NCI-H2196 treated with DMSO at 0.1 percent for 48 hours (cell line): ENCODE results near the gene PRR13.
"Not testable (repeated sequence)": the region's sequence is repeated elsewhere in the genome, so short reads cannot be mapped to it uniquely, and the experiment has no call there.

ENCODE experiments used
- DNase-seq: peaks from one replicate; lab custom pipeline; 2025; ENCODE audit not compliant: unreplicated experiment; lab: John Stamatoyannopoulos, UW

The PRR13 gene

DNA sequence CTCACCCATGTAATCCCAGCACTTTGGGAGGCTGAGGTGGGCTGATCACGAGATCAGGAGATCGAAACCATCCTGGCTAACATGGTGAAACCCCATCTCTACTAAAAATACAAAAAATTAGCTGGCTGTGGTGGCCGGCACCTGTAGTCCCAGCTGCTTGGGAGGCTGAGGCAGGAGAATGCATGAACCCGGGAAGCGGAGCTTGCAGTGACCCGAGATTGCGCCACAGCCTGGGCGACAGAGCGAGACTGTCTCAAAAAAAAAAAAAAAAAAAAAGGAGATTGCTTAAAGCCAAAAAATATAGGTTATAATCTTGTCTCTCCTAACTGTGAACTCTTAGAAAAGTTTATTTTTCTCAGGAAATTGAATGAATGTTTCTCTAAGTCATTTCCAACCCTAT is 6.2 kb upstream of the PRR13 start:
- DNase-seq = not testable (repeated sequence)

DNA sequence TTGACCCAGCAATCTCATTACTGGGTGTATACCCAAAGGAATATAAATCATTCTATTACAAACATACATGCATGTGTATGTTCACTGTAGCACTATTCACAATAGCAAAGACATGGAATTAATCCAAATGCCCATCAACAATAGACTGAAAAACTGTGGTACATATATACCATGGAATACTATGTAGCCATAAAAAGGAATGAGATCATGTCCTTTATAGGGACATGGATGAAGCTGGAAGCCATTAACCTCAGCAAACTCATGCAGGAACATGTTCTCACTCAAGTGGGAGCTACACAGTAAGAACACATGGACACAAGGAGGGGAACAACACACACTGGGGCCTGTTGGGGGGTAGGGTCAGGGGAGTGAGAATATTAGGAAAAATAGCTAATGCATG is 2.0 kb upstream of the PRR13 start:
- not testable (repeated sequence) for DNase-seq

GRCh38 chr12:53443955-53444354 is 2.4 kb downstream of the PRR13 start:
- DNase-seq = no peak

DNA sequence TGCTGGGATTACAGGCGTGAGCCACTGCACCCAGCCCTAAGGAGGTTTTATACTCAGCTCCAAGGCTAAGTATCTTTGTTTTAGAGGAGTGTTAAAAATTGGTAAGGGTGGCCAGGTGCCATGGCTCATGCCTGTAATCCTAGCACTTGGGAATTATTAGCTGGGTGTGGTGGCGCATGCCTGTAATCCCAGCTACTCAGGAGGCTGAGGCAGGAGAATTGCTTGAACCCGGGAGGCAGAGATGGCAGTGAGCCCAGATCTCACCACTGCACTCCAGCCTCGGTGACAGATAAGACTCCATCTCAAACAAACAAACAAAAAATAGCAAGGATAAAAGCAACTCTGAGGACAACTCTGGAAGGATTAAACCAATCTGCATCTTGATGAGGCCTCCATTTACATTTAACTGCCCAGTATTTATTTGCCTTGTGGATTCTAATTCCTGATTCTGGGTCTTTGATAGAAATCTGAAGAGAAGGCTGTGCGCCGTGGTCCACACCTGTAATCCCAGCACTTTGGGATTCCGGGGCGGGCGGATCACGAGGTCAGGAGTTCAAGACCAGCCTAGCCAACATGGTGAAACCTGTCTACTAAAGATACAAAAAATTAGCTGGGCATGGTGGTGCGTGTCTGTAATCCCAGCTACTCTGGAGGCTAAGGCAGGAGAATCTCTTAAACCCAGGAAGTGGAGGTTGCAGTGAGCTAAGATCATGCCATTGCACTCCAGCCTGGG is 3.2 kb downstream of the PRR13 start:
- DNase-seq = not testable (repeated sequence)

DNA sequence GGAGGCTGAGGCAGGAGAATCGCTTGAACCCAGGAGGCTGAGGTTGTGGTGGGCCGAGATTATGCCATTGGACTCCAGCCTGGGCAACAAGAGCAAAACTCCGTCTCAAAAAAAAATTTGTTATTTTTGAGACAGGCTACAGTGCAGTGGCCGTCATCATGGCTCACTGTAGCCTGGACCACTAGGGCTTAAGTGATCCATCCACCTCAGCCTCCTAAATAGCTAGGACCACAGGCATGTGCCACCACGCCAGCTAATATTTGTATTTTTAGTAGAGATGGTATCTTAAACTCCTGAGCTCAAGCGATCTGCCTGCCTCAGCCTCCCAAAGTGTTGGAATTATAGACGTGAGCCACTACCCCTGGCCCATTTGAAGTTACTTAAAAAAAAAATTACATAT is 9.4 kb downstream of the PRR13 start:
- no peak for DNase-seq

DNA sequence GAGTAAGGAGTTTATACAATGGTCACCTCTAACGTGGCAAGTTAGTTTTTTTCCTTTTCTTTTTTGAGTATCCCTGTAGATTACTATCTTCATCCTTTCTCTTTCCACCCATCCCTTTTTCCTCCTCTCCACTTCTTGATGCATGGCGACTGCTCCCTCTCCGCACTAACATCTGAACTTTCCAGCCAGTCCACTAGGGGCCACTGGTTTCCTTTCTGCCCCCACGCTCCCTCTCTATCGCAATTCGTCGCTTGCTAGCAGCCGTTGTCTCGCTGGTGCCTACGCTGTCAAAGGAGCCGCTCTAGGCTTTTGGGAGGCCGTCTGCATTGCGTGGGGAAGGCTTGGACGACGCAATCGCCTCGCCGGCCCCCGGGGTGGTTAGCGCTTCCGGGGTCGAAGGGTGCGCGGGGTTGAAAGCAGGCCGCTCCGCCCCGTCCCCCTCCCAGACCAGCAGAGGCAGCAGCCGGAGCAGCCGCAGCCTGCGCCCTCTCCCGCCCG is 10.2 kb downstream of the PRR13 start, which contains the start of gene PCBP2:
TSS of gene PCBP2 (plus strand) at position 442 of the 498 bp plus-strand sequence. CDS start 2,699 bp downstream, outside the sequence.
- peak; percentile 98 for DNase-seq

DNA sequence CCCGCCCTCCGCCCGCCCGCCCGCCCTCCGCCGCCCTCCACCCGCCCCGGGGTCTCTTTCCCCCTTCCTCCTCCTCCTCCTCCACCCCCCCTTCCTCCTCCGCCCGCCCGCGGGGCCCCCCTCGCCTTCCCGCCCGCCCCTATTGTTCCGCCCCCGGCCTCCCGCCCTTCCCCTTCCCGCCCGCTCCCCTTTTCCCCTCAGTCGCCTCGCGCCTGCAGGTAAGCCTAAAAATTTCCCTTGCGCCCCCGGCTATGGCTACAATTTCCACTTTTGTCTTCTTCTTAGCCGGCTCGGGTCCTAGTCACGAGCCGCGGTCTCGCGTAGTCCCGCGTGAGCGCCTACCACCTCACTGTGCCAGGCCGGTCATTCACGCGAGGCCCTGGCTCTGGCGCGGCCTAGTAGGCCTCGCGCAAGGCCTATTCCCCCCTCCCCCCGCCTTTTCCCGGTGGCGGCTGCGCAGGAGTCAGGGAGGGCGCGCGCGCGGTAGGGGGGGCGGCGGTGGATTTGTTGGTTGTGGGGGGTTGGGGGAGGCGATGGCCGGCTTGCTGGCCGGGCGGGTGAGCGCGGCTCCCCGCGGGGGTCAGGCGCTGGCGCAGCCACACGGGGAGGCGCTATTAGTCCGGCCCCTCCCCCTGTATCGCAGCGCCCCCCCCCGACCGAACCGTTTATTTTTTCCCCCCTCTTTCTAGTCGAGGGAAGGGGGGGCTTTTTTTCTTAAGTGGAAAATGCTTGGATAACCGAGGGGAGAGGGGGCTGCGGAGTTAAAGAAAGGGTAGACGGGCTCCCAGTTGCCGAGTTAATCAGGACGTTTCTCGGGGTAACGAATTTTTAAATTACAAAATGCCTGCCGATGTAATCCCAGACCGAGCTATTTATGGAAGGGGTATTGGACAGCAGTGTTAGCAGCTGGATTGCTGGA is 10.9 kb downstream of the PRR13 start:
- DNase-seq = peak; percentile 67

DNA sequence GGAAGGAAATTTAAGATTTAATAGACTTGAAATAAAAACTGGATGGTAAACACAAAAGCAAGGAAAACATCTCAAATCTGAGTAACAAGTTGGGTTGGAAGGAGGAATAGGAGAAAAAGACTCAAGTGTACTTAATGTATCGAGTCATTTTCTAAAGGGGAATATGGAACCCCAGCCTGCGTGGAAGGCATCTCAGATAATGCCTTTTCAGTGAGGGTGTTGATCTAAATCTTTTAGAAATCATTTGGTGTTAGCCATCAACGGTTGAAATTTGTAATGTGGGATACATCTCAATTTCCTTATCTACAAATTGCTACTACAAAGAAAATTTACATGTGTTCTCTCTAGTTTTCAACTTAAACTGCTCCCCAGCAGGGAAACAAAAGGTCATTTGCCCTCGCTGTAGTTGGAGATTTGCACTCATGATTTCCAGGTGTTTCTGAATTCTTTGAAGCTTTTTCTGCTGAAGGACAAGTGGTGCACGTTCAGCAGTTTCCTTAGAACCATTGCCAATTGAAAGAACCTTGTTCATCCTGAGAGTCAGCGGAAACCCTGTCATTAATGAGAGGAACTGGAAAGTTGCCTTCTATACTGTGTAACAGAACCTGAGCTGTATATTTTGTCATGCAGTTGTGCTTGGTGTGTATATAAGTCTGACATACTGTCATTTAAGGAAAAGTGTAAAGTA is 12.6 kb downstream of the PRR13 start:
- DNase-seq = no peak

GRCh38 chr12:53454707-53455106 is 13.2 kb downstream of the PRR13 start:
- DNase-seq = no peak

DNA sequence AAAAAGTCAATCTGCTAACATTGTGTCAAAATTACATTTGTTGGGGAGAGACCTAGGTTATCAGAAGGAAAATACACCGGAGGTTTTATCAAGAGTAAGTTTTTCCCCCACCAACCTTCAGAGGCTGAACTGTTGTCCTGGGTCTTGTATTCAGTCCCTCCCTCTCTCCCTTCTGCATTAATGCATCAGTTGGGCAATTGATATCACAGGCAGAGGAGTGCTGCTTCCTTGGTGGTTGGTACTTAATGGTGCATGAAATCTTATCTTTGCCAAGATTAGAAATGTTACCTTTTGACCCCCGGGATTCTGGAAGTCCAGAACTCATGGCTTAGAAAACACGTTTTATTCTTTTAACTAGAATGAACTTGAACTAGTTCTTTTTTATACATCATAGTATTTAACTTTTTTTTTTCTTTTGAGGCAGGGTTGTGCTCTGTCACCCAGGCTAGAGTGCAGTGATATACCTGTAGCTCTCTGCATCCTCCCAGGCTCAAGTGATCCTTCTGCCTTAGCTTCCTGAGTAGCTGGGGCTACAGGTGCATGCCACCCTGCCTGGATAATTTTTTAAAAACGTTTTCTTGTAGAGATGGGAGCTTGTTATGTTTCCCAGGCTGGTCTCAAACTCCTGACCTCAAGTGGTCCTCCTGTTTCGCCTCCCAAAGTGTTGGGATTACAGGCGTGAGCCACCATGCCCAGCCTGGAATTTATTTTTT is 15.3 kb downstream of the PRR13 start:
- DNase-seq = no peak

DNA sequence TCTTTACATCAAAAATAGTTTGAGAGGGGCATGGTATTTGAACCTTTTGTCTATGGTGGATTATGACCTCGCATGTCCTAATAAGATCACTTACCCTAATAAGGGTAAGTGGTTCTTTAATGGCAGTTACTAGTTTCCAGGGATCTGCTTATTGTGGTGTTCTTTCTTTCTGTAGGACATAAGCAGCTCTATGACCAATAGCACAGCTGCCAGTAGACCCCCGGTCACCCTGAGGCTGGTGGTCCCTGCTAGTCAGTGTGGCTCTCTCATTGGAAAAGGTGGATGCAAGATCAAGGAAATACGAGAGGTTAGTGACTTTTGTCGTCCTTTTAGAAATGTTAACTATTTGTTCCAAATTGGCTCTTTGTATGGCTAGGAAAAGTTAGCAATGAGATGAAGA is 17.6 kb downstream of the PRR13 start:
- no peak for DNase-seq

DNA sequence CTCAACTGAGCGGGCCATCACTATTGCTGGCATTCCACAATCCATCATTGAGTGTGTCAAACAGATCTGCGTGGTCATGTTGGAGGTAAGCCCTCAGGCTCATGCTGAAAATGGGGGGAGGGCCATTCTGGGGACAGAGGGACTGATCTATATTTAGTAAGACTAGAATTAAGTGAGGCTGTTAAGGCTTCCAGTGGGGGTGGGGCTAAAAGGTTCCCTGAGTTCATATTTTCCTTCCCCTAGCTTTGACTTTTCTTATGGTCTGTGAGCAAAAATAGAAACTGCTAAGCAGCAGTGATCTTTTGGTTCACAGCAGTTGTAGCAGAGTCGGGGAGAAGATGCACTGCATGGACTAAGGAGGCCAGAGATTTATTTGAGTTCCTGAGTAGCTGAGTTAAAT is 19.5 kb downstream of the PRR13 start:
- DNase-seq = no peak

DNA sequence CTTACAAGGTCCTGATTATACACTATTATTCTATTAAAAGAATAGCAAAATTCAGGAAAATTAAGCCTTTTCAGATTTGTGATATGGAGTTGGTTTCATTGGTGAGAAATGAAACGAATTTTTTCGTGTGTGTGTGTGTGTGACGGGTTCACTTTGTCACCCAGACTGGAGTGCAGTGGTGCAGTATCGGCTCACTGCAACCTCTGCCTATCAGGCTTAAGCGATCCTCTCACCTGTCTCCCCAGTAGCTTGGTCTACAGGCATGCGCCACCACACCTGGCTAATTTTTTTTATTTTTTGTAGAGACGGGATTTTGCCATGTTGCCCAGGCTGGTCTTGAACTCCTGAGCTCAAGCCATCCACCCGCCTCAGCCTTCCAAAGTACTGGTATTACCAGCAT is 20.1 kb downstream of the PRR13 start:
- no peak for DNase-seq

- no peak for DNase-seq
These were observed 21.4 kb downstream of the PRR13 start for GRCh38 chr12:53462935-53463334.

GRCh38 chr12:53463802-53464560 is 22.4 kb downstream of the PRR13 start:
- DNase-seq = no peak

DNA sequence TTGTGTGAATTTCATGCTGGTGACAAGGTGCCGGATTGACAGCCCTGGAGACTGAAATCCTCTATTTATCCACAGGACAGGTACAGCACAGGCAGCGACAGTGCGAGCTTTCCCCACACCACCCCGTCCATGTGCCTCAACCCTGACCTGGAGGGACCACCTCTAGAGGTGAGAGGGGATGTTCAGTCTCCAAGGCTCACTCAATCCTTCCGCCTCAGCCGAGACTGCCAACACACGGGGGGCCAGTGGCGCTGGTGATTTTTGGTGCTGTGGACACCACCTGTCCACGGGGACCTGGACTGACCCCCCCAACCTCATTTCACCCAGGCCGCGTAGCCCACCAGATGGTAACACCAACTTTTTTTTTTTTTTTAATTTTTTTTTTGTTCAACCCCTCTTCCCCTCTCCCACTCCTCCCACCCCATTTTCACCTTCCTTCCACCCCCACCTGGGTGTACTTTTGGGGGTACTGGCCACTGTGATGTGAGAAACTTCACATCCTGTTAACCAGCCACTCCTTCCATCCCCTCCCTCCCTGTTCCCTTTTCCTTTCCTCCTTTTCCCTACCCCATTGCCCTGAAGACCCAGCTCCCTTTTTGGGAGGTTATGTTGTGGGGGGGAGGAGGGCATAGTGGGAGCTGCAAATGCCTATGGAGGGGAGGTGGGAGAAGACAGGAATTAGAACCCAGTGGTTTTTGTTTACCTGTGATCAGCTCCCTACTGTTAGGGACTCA is 23.3 kb downstream of the PRR13 start:
- DNase-seq = no peak

GRCh38 chr12:53465679-53466078 is 24.1 kb downstream of the PRR13 start:
- no peak for DNase-seq

DNA sequence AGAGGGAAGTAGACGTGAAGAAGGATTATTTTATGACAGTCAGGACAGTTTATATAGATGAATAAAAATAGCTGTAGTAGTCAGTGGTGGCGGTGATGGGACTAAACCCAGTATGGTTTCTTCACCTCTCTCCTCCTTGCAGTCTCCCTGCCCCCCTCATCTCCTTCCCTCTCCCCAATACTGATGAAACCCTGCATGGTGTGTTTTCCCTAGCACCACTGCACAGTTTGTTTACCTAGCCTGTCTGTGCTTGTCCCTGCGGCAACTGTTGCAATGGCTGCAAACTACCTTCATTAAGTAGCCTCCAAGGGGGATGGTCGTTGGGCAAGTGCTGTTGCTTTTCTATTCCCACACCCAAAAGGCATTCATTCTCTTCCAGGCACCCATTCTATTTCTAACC is 25.1 kb downstream of the PRR13 start:
- DNase-seq = no peak

DNA sequence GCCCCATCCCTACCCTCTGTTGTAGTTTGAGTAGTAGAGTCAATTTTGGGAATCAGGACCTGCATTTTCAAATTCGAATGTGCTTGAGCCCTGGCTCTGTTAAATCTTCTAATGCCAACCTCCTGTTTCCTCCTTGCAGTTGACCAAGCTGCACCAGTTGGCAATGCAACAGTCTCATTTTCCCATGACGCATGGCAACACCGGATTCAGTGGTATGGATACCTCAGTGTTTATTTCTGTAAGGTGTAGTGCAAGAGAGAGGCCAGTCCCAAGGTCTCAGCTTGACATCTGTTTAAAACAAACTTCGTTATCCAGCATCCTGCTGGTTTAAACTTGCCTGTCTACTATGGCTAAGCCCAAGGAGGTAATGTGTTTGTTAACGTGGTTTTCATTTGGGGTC is 25.5 kb downstream of the PRR13 start:
- DNase-seq = no peak
